Measurements from ENCODE around the gene ITGB4. TPM values are rescaled to one million over a fixed set of nuclear protein-coding genes. Genes with fewer than 3 reads are reported as not detected.

Gene ITGB4
- total and polyA plus RNA-seq, 2 donors (not counting 3 experiments of a cell fraction or from before 2014, with no cell fraction given) = 4.2 to 6.7 TPM

DNA sequence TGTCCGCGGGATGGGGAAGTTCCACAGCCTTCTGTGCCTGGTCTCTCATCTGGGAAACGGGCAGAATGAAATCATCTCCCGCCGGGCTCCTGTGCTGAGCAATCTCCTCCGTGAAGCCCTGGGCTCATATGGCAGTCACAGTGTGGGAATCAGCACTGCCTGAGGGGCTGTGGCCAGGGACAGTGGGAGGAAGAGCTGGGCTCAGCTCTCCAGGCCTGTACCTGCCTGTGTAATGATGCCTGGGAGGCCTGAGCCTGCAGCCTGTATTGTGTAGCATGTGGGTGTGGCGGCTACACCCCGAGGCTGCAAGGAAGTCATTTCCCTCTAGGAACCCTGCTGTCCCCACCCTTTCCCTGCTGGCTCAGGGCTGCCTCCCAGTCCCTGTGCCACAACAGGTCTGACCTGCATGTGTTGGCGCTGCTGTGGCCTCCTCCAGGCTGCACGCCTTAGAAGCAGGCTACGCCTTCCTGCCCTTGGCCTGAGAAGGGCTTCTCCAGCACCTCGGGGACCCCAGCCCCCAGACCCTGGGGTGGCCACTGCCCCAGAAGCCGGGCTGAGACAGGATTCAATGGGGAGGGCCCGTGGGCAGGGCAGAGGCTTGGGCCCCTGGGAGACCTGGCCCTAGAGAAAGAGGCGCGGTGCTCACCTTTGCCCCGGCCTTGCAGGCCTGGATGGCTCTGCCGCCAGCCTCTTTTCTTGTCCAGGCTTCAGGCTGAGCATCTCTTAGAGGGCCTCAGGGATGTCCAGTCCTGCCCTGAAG lies 2.1 kb downstream of the ITGB4 start:
- Histone ChIP-seq H3K4me3 (replicated peaks in 1 of 3; ENCODE audit: insufficient read depth in 1 of 3, low read depth in 1 of 3, low read length in 3 of 3) (no peak overlapping the region), H3K27ac (ENCODE audit: insufficient read depth, low read depth, low read length) (no peak overlapping the region), H4K20me1 (replicated peaks; ENCODE audit: control insufficient read depth, extremely low read depth, insufficient read depth, low read length) (no peaks in the 10 kb centered on the region), H3K36me3 (ENCODE audit: control insufficient read depth in 2 of 2, extremely low read depth in 1 of 2, insufficient read depth in 2 of 2, low read length in 2 of 2) (no peaks in the 10 kb centered on the region), H3K4me2 (ENCODE audit: insufficient read depth, low read length) (no peak overlapping the region), H3K9me3 (replicated peaks; ENCODE audit: control insufficient read depth, insufficient read depth, low read length) (no peaks in the 10 kb centered on the region), H3K79me2 (ENCODE audit: control insufficient read depth, insufficient read depth, low read length) (no peaks in the 10 kb centered on the region), H3K9me1 (replicated peaks; ENCODE audit: control insufficient read depth, extremely low read depth, insufficient read depth, low read length) (no peaks in the 10 kb centered on the region), H3K27me3 (ENCODE audit: control insufficient read depth in 2 of 2, insufficient read depth in 2 of 2, low read length in 2 of 2) (peaks cover 6 to 9% of the 10 kb centered on the region in 2 experiments), H3K4me1 (ENCODE audit: control insufficient read depth, extremely low read depth, insufficient read depth, low read length) (peaks cover 2% of the 10 kb centered on the region), H3K9ac (replicated peaks; ENCODE audit: extremely low read depth, insufficient read depth, low read length) (no peak overlapping the region), H2AFZ (ENCODE audit: low read depth, low read length) (peak overlapping the region; percentile 1)
- FAIRE-seq = no peak
- DNase-seq (ENCODE audit: low read depth, low spot score) = no peak
- intact Hi-C loops (cut with micrococcal nuclease) = no loop called here
- no TSS peak for BruUV-seq (replicated peaks)
- dilution Hi-C loops (cut with MboI; ENCODE audit: extremely low pct_ligation_motif_present, low sequenced_read_pairs) = no loop called here
- POLR2A ChIA-PET = no interaction called here
- CTCF ChIA-PET = interaction anchor here (1.1 to 5.2 kb wide), 3 partner anchors 8 to 43 kb away, joined by 4 to 33 read pairs (median 18); no protein-coding TSS in a partner anchor
- TF ChIP-seq EZH2 (IDR thresholded peaks at IDR 0.05; ENCODE audit: borderline replicate concordance, low read depth, low read length, severe bottlenecking) (no peak), FOS (IDR thresholded peaks at IDR 0.05; ENCODE audit: borderline replicate concordance, insufficient read depth, low read length) (no peak), JUN (IDR thresholded peaks at IDR 0.05; ENCODE audit: borderline replicate concordance, insufficient read depth, insufficient read length, low read depth) (no peak), POLR2AphosphoS5 (IDR thresholded peaks at IDR 0.05; ENCODE audit: insufficient read depth, low read depth, low read length) (no peak), GATA2 (IDR thresholded peaks at IDR 0.05; ENCODE audit: insufficient read depth, insufficient read length, low read depth, low read length) (no peak), MYC (IDR thresholded peaks at IDR 0.05; ENCODE audit: low read depth, low read length) (no peak), MAX (IDR thresholded peaks at IDR 0.05; ENCODE audit: insufficient read depth, insufficient read length) (no peak)
- TF ChIP-seq, protein P1, sequence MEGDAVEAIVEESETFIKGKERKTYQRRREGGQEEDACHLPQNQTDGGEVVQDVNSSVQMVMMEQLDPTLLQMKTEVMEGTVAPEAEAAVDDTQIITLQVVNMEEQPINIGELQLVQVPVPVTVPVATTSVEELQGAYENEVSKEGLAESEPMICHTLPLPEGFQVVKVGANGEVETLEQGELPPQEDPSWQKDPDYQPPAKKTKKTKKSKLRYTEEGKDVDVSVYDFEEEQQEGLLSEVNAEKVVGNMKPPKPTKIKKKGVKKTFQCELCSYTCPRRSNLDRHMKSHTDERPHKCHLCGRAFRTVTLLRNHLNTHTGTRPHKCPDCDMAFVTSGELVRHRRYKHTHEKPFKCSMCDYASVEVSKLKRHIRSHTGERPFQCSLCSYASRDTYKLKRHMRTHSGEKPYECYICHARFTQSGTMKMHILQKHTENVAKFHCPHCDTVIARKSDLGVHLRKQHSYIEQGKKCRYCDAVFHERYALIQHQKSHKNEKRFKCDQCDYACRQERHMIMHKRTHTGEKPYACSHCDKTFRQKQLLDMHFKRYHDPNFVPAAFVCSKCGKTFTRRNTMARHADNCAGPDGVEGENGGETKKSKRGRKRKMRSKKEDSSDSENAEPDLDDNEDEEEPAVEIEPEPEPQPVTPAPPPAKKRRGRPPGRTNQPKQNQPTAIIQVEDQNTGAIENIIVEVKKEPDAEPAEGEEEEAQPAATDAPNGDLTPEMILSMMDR (IDR thresholded peaks at IDR 0.05; ENCODE audit: extremely low read depth in 1 of 2, insufficient read depth in 1 of 2, low read depth in 1 of 2, low read length in 2 of 2) = no peak
